SK-N-SH treated with all-trans-retinoic acid at 6 μM for 48 hours (cell line): ENCODE measurements around the gene CCDC194.
A peak's percentile ranks its signal among the peaks of the same experiment; 100 is the strongest.

Experiments used
- ATAC-seq: fragments of 200-7000 bp; cut with Tn5 transposase; 3 replicates; pipeline ENCODE4 v1.9.1; 2020; ENCODE audit warnings: mild to moderate bottlenecking, moderate library complexity
- ARNTL ChIP-seq: fragments of 450-650 bp; formaldehyde crosslinking; IDR thresholded peaks from 2 replicates; pipeline ENCODE4 v1.5.0; 2020; ENCODE audit warnings: low read depth, mild to moderate bottlenecking, moderate library complexity, borderline replicate concordance
- BACH2 ChIP-seq: fragments of 250-450 bp; sonication (Bioruptor Pico); IDR thresholded peaks from 2 replicates; pipeline ENCODE4 v1.9.0; 2021; ENCODE audit warnings: mild to moderate bottlenecking, borderline replicate concordance
- CREB5 ChIP-seq: fragments of 250-450 bp; sonication (Bioruptor Pico); IDR thresholded peaks from 2 replicates; pipeline ENCODE4 v1.5.1; 2020; ENCODE audit warnings: low read depth, mild to moderate bottlenecking, moderate library complexity
- CSDC2 ChIP-seq: fragments of 250-450 bp; sonication (Bioruptor Pico); IDR thresholded peaks from 2 replicates; pipeline ENCODE4 v1.5.0; 2020; ENCODE audit warnings: mild to moderate bottlenecking, moderate library complexity
- CSRNP3 ChIP-seq: fragments of 250-450 bp; sonication (Bioruptor Pico); IDR thresholded peaks from 2 replicates; pipeline ENCODE4 v1.5.1; 2021; ENCODE audit warnings: mild to moderate bottlenecking, moderate library complexity
- ESRRG ChIP-seq: fragments of 250-450 bp; sonication (Bioruptor Pico); IDR thresholded peaks from 2 replicates; pipeline ENCODE4 v1.6.1; 2021; ENCODE audit warnings: mild to moderate bottlenecking
- GLIS3 ChIP-seq: fragments of 250-450 bp; sonication (Bioruptor Pico); IDR thresholded peaks from 2 replicates; pipeline ENCODE4 v1.5.0; 2020; ENCODE audit warnings: mild to moderate bottlenecking, moderate library complexity
- OSR1 ChIP-seq: fragments of 250-450 bp; sonication (Bioruptor Pico); IDR thresholded peaks from 2 replicates; pipeline ENCODE4 v1.8.0; 2022; ENCODE audit warnings: moderate library complexity, mild to moderate bottlenecking, inconsistent platforms
- POU6F1 ChIP-seq: fragments of 250-450 bp; sonication (Bioruptor Pico); IDR thresholded peaks from 2 replicates; pipeline ENCODE4 v1.8.0; 2021; ENCODE audit warnings: low read depth, mild to moderate bottlenecking, moderate library complexity, borderline replicate concordance
- PPARA ChIP-seq: fragments of 250-450 bp; sonication (Bioruptor Pico); IDR thresholded peaks from 2 replicates; pipeline ENCODE4 v1.5.0; 2020; ENCODE audit warnings: mild to moderate bottlenecking, borderline replicate concordance
- RARB ChIP-seq: fragments of 250-450 bp; sonication (Bioruptor Pico); IDR thresholded peaks from 2 replicates; pipeline ENCODE4 v1.8.0; 2021; ENCODE audit warnings: mild to moderate bottlenecking, moderate library complexity
- SNAI2 ChIP-seq: fragments of 250-450 bp; sonication (Bioruptor Pico); IDR thresholded peaks from 2 replicates; pipeline ENCODE4 v1.5.0; 2020; ENCODE audit warnings: mild to moderate bottlenecking, moderate library complexity
- TCF4 ChIP-seq: fragments of 250-450 bp; sonication (Bioruptor Pico); IDR thresholded peaks from 2 replicates; pipeline ENCODE4 v1.8.0; 2021; ENCODE audit warnings: mild to moderate bottlenecking, moderate library complexity, borderline replicate concordance
- TOX ChIP-seq: fragments of 250-450 bp; sonication (Bioruptor Pico); IDR thresholded peaks from 2 replicates; pipeline ENCODE4 v1.8.0; 2021; ENCODE audit warnings: mild to moderate bottlenecking, moderate library complexity, borderline replicate concordance
- TSHZ2 ChIP-seq: fragments of 250-450 bp; sonication (Bioruptor Pico); IDR thresholded peaks from 2 replicates; pipeline ENCODE4 v1.5.0; 2020; ENCODE audit warnings: mild to moderate bottlenecking, moderate library complexity
- ZC3H10 ChIP-seq: fragments of 250-450 bp; sonication (Bioruptor Pico); IDR thresholded peaks from 2 replicates; pipeline ENCODE4 v1.5.1; 2021; ENCODE audit warnings: mild to moderate bottlenecking, moderate library complexity
- ZFP3 ChIP-seq: fragments of 250-450 bp; sonication (Bioruptor Pico); IDR thresholded peaks from 2 replicates; pipeline ENCODE4 v1.5.0; 2020; ENCODE audit warnings: mild to moderate bottlenecking, moderate library complexity
- ZFP30 ChIP-seq: fragments of 450-650 bp; formaldehyde crosslinking; IDR thresholded peaks from 2 replicates; pipeline ENCODE4 v1.5.0; 2022; ENCODE audit warnings: mild to moderate bottlenecking, moderate library complexity
- ZNF565 ChIP-seq: fragments of 450-650 bp; formaldehyde crosslinking; conservative IDR thresholded peaks from 2 replicates; pipeline ENCODE4 v1.5.0; 2020; ENCODE audit warnings: low read depth, mild to moderate bottlenecking, moderate library complexity
- ZNF70 ChIP-seq: fragments of 450-650 bp; formaldehyde crosslinking; IDR thresholded peaks from 2 replicates; pipeline ENCODE4 v1.5.0; 2020; ENCODE audit warnings: mild to moderate bottlenecking, moderate library complexity
- ZNF8 ChIP-seq: fragments of 450-650 bp; formaldehyde crosslinking; IDR thresholded peaks from 2 replicates; pipeline ENCODE4 v1.5.0; 2020; ENCODE audit warnings: mild to moderate bottlenecking, moderate library complexity

Gene CCDC194

GRCh38 chr19:17393914-17394313 lies at the start of gene CCDC194:
TSS of gene CCDC194 (minus strand) at chr19:17394196. CDS start at chr19:17394158, 38 bp downstream.
- TF ChIP-seq SNAI2 (no peak), ARNTL (no peak), CREB5 (CRISPR knock-in tag) (no peak), CSRNP3 (CRISPR knock-in tag) (no peak), TCF4 (no peak), GLIS3 (CRISPR knock-in tag) (no peak), ZNF8 (no peak), TSHZ2 (CRISPR knock-in tag) (no peak), TOX (CRISPR knock-in tag) (no peak), RARB (CRISPR knock-in tag) (no peak), ZFP3 (CRISPR knock-in tag) (no peak), ZC3H10 (no peak), PPARA (CRISPR knock-in tag) (no peak), ZNF70 (CRISPR knock-in tag) (no peak), OSR1 (CRISPR knock-in tag) (no peak), ZFP30 (CRISPR knock-in tag) (no peak), BACH2 (CRISPR knock-in tag) (no peak)
- ATAC-seq, result no peak

- TF ChIP-seq ZNF8 (no peak), TSHZ2 (CRISPR knock-in tag) (no peak), RARB (CRISPR knock-in tag) (no peak), ZNF565 (CRISPR knock-in tag) (no peak), CSDC2 (CRISPR knock-in tag) (no peak), ZFP30 (CRISPR knock-in tag) (no peak), SNAI2 (no peak), TCF4 (no peak), GLIS3 (CRISPR knock-in tag) (no peak), OSR1 (CRISPR knock-in tag) (no peak), ZC3H10 (no peak), ZFP3 (CRISPR knock-in tag) (no peak), PPARA (CRISPR knock-in tag) (no peak), CREB5 (CRISPR knock-in tag) (no peak), POU6F1 (CRISPR knock-in tag) (no peak), TOX (CRISPR knock-in tag) (no peak), ZNF70 (CRISPR knock-in tag) (no peak), ARNTL (no peak), CSRNP3 (CRISPR knock-in tag) (no peak), ESRRG (no peak)
Measured at GRCh38 chr19:17441241-17442021, 47.4 kb upstream of the CCDC194 start.

More at GRCh38 chr19:17441241-17442021, 47.4 kb upstream of the CCDC194 start:
- ATAC-seq, result peak; percentile 61
